HepG2 (cell line): Measurements from ENCODE around the gene SCARF1. TPM values are rescaled to one million over a fixed set of nuclear protein-coding genes. Genes with fewer than 3 reads are reported as not detected.
A peak's percentile ranks its signal among the peaks of the same experiment; 100 is the strongest.

Experiments
- ARNT2 ChIP-seq: sonication (generic); formaldehyde crosslinking; IDR thresholded peaks from 2 replicates; pipeline ENCODE4 v1.8.0; 2022; ENCODE audit warnings: mild to moderate bottlenecking, low read depth, missing genetic modification reagents, moderate library complexity
- DNMT3B ChIP-seq: conservative IDR thresholded peaks from 2 replicates; pipeline ENCODE4 v1.6.1; 2016; ENCODE audit warnings: missing biosample characterization, control low read depth
- DPF2 ChIP-seq: sonication (generic); formaldehyde crosslinking; IDR thresholded peaks from 2 replicates; pipeline ENCODE4 v1.4.0; 2020; ENCODE audit warnings: mild to moderate bottlenecking, low read depth, missing genetic modification reagents, borderline replicate concordance
- ELF4 ChIP-seq: sonication (generic); formaldehyde crosslinking; IDR thresholded peaks from 2 replicates; pipeline ENCODE4 v1.5.0; 2020; ENCODE audit warnings: missing genetic modification reagents, mild to moderate bottlenecking, moderate library complexity, borderline replicate concordance
- GTF2F1 ChIP-seq: fragments of 150-350 bp; IDR thresholded peaks from 2 replicates; pipeline ENCODE4 v1.6.1; 2014; ENCODE audit warnings: low read length
- MTA1 ChIP-seq: sonication (generic); formaldehyde crosslinking; IDR thresholded peaks from 2 replicates; pipeline ENCODE4 v1.4.0; 2020; ENCODE audit warnings: missing genetic modification reagents, mild to moderate bottlenecking, borderline replicate concordance
- PCBP1 ChIP-seq: fragments of 200-400 bp; formaldehyde crosslinking; IDR thresholded peaks from 2 replicates; pipeline ENCODE4 v1.6.1; 2017; ENCODE audit warnings: mild to moderate bottlenecking, low read depth, low read length, borderline replicate concordance
- SETDB1 ChIP-seq: sonication (generic); formaldehyde crosslinking; IDR thresholded peaks from 2 replicates; pipeline ENCODE4 v1.5.1; 2020; ENCODE audit warnings: missing genetic modification reagents, mild to moderate bottlenecking, borderline replicate concordance
- SMYD3 ChIP-seq: sonication (generic); formaldehyde crosslinking; IDR thresholded peaks from 2 replicates; pipeline ENCODE4 v1.8.1; 2023; ENCODE audit warnings: mild to moderate bottlenecking, missing genetic modification reagents
- SPEN ChIP-seq: sonication (generic); formaldehyde crosslinking; IDR thresholded peaks from 2 replicates; pipeline ENCODE4 v1.5.1; 2020; ENCODE audit warnings: low read depth, mild to moderate bottlenecking, missing genetic modification reagents
- ZMYM3 ChIP-seq: sonication (generic); formaldehyde crosslinking; IDR thresholded peaks from 2 replicates; pipeline ENCODE4 v1.5.1; 2020; ENCODE audit warnings: mild to moderate bottlenecking, missing genetic modification reagents
- ZNF121 ChIP-seq: sonication (generic); formaldehyde crosslinking; IDR thresholded peaks from 2 replicates; pipeline ENCODE4 v1.5.0; 2020; ENCODE audit warnings: mild to moderate bottlenecking, missing genetic modification reagents
- ZNF17 ChIP-seq: sonication (generic); formaldehyde crosslinking; IDR thresholded peaks from 2 replicates; pipeline ENCODE4 v1.5.0; 2020; ENCODE audit warnings: mild to moderate bottlenecking, missing genetic modification reagents
- ZNF224 ChIP-seq: sonication (generic); formaldehyde crosslinking; IDR thresholded peaks from 2 replicates; pipeline ENCODE4 v1.5.0; 2020; ENCODE audit warnings: mild to moderate bottlenecking, missing genetic modification reagents
- ZNF562 ChIP-seq: sonication (generic); formaldehyde crosslinking; IDR thresholded peaks from 2 replicates; pipeline ENCODE4 v1.8.0; 2022; ENCODE audit warnings: missing genetic modification reagents, borderline replicate concordance
- polyA plus RNA-seq, 8 experiments: library from polyadenylated mRNA; depleted of rRNA in 3 of 8; stranded (reverse) in 7 of 8; unstranded in 1 of 8; fragments of >200 nt; fragmentation: Illumina TruSeq in 4 of 8; extraction: Trizol in 4 of 8; gene quantifications; 2 replicates each; pipeline versions ENCODE4 v1.2.1 to v1.2.3, GENCODE V29; 2011 to 2016; ENCODE audit warnings: low read depth in 4 of 8, missing spikeins in 1 of 8, mixed read lengths in 1 of 8; ENCODE audit not compliant: insufficient read depth in 1 of 8
- total RNA-seq, 5 experiments: library from RNA; depleted of rRNA; stranded (reverse); fragments of >200 nt; fragmentation: Illumina TruSeq; extraction: Trizol; gene quantifications; 2 replicates each; pipeline ENCODE4 v1.2.3, GENCODE V29; 2016; ENCODE audit warnings: low read depth in 1 of 5
- TF ChIP-seq, protein P1 (sequence below): sonication (generic); formaldehyde crosslinking; IDR thresholded peaks from 2 replicates; pipeline ENCODE4 v1.8.0; 2022; ENCODE audit warnings: missing genetic modification reagents, mild to moderate bottlenecking, moderate library complexity, borderline replicate concordance
- TF ChIP-seq, protein P2 (sequence below): sonication (generic); formaldehyde crosslinking; conservative IDR thresholded peaks from 2 replicates; pipeline ENCODE4 v1.4.0; 2020; ENCODE audit warnings: missing genetic modification reagents
- TF ChIP-seq, protein P3 (sequence below): sonication (generic); formaldehyde crosslinking; IDR thresholded peaks from 2 replicates; pipeline ENCODE4 v1.5.0; 2020; ENCODE audit warnings: mild to moderate bottlenecking, missing genetic modification reagents
- TF ChIP-seq, protein P4 (sequence below): sonication (generic); formaldehyde crosslinking; IDR thresholded peaks from 2 replicates; pipeline ENCODE4 v1.8.0; 2022; ENCODE audit warnings: missing genetic modification reagents, low read depth, mild to moderate bottlenecking, borderline replicate concordance
- TF ChIP-seq, protein P5 (sequence below): sonication (generic); formaldehyde crosslinking; conservative IDR thresholded peaks from 2 replicates; pipeline ENCODE4 v1.8.1; 2023; ENCODE audit warnings: missing genetic modification reagents
- TF ChIP-seq, protein P6 (sequence below): sonication (generic); formaldehyde crosslinking; IDR thresholded peaks from 2 replicates; pipeline ENCODE4 v1.4.0; 2020; ENCODE audit warnings: missing genetic modification reagents, mild to moderate bottlenecking, borderline replicate concordance

Gene SCARF1
- total and polyA plus RNA-seq, 2 of the 13 experiments (the other 11 are each of a cell fraction or from before 2014, with no cell fraction given): 0.24 to 0.71 TPM

DNA sequence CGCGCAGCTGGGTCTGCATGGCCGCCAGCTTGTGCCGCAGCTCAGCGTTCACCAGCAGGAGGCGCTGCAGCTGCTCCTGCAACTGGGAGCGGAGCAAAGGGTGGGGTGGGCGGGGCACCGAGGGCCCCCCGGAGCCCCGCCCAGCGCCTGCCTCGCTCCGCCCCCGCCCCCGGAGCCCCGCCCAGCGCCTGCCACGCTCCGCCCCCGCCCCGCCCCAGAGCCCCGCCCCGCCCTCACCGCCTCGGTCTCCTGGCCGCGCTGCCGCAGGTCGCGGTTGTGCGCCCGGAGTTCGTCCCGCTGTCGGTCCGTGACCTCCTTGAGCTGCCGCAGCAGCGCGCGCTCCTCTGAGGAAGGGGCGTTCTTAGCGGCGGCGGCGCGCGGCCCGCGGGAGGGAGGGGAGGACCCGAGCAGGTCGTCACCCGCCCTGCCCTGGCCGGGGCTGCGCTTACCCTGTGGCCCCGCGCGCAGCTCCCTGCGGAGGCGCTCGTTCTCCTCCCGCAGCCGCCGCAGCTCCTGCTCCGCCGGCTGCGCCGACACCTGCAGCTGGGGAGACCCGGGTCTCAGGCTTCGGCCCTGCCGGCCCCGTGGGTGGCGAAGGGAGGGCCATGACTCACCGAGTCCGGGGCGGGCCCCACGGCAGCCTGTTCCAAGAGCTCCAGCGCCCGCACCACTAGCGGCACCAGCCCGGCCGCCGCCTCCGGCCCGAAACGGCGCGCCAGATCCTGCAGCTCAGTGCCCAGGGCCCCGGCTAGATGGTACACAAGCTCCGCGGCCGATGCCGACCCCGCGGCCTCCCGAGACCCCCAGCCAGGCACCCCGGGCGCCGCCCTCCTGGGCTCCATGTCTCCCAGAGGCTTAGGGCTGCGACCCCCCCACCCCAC lies 3.7 kb upstream of the SCARF1 start (continued):
- TF ChIP-seq PCBP1 (no peak), ZNF224 (no peak), GTF2F1 (no peak), SETDB1 (CRISPR knock-in tag) (no peak), ZNF121 (no peak), ZMYM3 (CRISPR knock-in tag) (no peak; the same call in 1 of the 2 replicates), ARNT2 (CRISPR knock-in tag) (no peak), SPEN (CRISPR knock-in tag) (peak; percentile 68), SMYD3 (CRISPR knock-in tag) (no peak), DNMT3B (no peak), ZNF17 (CRISPR knock-in tag) (no peak), ZNF562 (CRISPR knock-in tag) (no peak), ELF4 (CRISPR knock-in tag) (no peak), MTA1 (peak; percentile 71; the same call in 1 of the 2 replicates), DPF2 (no peak)
- TF ChIP-seq, protein P1, sequence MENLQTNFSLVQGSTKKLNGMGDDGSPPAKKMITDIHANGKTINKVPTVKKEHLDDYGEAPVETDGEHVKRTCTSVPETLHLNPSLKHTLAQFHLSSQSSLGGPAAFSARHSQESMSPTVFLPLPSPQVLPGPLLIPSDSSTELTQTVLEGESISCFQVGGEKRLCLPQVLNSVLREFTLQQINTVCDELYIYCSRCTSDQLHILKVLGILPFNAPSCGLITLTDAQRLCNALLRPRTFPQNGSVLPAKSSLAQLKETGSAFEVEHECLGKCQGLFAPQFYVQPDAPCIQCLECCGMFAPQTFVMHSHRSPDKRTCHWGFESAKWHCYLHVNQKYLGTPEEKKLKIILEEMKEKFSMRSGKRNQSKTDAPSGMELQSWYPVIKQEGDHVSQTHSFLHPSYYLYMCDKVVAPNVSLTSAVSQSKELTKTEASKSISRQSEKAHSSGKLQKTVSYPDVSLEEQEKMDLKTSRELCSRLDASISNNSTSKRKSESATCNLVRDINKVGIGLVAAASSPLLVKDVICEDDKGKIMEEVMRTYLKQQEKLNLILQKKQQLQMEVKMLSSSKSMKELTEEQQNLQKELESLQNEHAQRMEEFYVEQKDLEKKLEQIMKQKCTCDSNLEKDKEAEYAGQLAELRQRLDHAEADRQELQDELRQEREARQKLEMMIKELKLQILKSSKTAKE (CRISPR knock-in tag): peak; percentile 28; the same call in 1 of the 2 replicates
- TF ChIP-seq, protein P2, sequence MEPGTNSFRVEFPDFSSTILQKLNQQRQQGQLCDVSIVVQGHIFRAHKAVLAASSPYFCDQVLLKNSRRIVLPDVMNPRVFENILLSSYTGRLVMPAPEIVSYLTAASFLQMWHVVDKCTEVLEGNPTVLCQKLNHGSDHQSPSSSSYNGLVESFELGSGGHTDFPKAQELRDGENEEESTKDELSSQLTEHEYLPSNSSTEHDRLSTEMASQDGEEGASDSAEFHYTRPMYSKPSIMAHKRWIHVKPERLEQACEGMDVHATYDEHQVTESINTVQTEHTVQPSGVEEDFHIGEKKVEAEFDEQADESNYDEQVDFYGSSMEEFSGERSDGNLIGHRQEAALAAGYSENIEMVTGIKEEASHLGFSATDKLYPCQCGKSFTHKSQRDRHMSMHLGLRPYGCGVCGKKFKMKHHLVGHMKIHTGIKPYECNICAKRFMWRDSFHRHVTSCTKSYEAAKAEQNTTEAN (CRISPR knock-in tag): no peak
- TF ChIP-seq, protein P3, sequence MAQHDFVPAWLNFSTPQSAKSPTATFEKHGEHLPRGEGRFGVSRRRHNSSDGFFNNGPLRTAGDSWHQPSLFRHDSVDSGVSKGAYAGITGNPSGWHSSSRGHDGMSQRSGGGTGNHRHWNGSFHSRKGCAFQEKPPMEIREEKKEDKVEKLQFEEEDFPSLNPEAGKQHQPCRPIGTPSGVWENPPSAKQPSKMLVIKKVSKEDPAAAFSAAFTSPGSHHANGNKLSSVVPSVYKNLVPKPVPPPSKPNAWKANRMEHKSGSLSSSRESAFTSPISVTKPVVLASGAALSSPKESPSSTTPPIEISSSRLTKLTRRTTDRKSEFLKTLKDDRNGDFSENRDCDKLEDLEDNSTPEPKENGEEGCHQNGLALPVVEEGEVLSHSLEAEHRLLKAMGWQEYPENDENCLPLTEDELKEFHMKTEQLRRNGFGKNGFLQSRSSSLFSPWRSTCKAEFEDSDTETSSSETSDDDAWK: no peak
- TF ChIP-seq, protein P4, sequence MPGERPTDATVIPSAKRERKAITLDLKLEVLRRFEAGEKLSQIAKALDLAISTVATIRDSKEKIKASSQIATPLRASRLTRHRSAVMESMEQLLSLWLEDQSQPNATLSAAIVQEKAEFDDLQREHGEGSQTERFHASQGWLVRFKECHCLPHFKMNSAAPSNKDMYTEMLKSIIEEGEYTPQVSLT (CRISPR knock-in tag): no peak
- TF ChIP-seq, protein P5, sequence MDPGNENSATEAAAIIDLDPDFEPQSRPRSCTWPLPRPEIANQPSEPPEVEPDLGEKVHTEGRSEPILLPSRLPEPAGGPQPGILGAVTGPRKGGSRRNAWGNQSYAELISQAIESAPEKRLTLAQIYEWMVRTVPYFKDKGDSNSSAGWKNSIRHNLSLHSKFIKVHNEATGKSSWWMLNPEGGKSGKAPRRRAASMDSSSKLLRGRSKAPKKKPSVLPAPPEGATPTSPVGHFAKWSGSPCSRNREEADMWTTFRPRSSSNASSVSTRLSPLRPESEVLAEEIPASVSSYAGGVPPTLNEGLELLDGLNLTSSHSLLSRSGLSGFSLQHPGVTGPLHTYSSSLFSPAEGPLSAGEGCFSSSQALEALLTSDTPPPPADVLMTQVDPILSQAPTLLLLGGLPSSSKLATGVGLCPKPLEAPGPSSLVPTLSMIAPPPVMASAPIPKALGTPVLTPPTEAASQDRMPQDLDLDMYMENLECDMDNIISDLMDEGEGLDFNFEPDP: no peak
- TF ChIP-seq, protein P6, sequence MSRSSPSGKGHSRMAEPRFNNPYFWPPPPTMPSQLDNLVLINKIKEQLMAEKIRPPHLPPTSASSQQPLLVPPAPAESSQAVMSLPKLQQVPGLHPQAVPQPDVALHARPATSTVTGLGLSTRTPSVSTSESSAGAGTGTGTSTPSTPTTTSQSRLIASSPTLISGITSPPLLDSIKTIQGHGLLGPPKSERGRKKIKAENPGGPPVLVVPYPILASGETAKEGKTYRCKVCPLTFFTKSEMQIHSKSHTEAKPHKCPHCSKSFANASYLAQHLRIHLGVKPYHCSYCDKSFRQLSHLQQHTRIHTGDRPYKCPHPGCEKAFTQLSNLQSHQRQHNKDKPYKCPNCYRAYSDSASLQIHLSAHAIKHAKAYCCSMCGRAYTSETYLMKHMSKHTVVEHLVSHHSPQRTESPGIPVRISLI: no peak
